ENCODE data around the gene INTS13. TPM values are rescaled to one million over a fixed set of nuclear protein-coding genes. Genes with fewer than 3 reads are reported as not detected.
A peak's percentile ranks its signal among the peaks of the same experiment; 100 is the strongest.

Gene INTS13
- total RNA-seq, 4 donors from 2014 or later = 15.7 to 30.5 (median 18.4) TPM

DNA sequence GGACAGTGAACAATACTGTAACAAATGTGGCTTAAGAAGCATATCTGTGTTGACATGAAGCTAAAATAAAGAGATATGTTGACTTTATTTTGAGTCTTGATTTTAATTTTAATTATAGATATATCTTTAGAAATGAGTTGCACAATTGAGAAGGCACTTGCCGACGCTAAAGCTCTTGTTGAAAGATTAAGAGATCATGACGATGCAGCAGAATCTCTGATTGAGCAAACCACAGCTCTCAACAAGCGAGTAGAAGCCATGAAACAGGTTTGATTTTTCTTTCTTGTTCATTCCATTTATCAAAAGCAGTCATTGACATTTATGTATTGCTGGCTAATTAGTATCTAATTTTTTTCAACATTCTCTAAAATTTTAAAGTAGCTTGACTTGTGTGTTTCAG, 16.2 kb upstream of the INTS13 start:
- TF ChIP-seq POLR2A (IDR thresholded peaks at IDR 0.05) = no peak
- TF ChIP-seq, protein P1, sequence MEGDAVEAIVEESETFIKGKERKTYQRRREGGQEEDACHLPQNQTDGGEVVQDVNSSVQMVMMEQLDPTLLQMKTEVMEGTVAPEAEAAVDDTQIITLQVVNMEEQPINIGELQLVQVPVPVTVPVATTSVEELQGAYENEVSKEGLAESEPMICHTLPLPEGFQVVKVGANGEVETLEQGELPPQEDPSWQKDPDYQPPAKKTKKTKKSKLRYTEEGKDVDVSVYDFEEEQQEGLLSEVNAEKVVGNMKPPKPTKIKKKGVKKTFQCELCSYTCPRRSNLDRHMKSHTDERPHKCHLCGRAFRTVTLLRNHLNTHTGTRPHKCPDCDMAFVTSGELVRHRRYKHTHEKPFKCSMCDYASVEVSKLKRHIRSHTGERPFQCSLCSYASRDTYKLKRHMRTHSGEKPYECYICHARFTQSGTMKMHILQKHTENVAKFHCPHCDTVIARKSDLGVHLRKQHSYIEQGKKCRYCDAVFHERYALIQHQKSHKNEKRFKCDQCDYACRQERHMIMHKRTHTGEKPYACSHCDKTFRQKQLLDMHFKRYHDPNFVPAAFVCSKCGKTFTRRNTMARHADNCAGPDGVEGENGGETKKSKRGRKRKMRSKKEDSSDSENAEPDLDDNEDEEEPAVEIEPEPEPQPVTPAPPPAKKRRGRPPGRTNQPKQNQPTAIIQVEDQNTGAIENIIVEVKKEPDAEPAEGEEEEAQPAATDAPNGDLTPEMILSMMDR (IDR thresholded peaks at IDR 0.05) = no peak
- no peak for DNase-seq
- H3K4me1 ChIP-seq = peaks cover 4 to 16% of the 10 kb centered on the region in 2 donors
- WGBS, 2 donors = 26 to 48% methylated on average over 4 of the region's 4 CpGs
- intact Hi-C loops (cut with DNase I) = no loop called here
- no peak overlapping the region for H3K4me3 ChIP-seq (replicated peaks in 1 of 3)
- H3K9me3 ChIP-seq = no peaks in the 10 kb centered on the region
- H3K27ac ChIP-seq = peak overlapping the region in 2 of 3 donors; percentile 12 to 51
- H3K27me3 ChIP-seq = no peaks in the 10 kb centered on the region
- H3K36me3 ChIP-seq = peaks cover 5 to 11% of the 10 kb centered on the region in 2 donors

GRCh38 chr12:26953447-26953846, 15.7 kb upstream of the INTS13 start:
- Histone ChIP-seq H3K27ac (peak overlapping the region in 2 of 3 donors; percentile 12 to 51), H3K27me3 (no peaks in the 10 kb centered on the region), H3K9me3 (no peaks in the 10 kb centered on the region), H3K36me3 (peaks cover 5 to 11% of the 10 kb centered on the region in 2 donors), H3K4me3 (replicated peaks in 1 of 3) (no peak overlapping the region), H3K4me1 (peaks cover 4 to 16% of the 10 kb centered on the region in 2 donors)
- WGBS, 2 donors = 43 to 48% methylated on average over 1 of the region's 1 CpG
- TF ChIP-seq, protein P1 (IDR thresholded peaks at IDR 0.05) = no peak
- TF ChIP-seq POLR2A (IDR thresholded peaks at IDR 0.05) = no peak
- peak; percentile 34 for DNase-seq
- intact Hi-C loops (cut with DNase I) = no loop called here

- no peaks in the 10 kb centered on the region for H3K9me3 ChIP-seq
- 85 to 93% methylated on average over 1 of the region's 1 CpG for WGBS, 2 donors
Observed at GRCh38 chr12:26948309-26948708, 10.5 kb upstream of the INTS13 start.

DNA sequence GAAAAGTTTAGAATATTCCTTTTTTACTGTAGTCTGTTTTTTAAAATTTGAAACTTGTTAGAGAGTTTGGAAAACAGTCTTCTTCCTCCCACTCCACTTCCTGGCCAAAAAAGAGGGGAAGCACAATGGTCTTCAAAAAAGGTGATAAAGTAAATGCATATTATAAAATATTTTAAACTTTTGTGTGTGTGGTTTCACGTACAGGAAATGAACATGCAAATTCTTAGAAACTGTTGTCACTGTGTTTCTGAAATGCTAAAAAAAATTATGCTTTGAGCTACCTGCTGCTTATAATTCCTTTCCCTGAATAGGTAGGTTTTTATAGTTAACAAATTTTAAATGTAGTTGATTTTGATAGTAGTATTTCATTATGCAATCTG, 3.4 kb upstream of the INTS13 start:
- 60 to 67% methylated on average over 1 of the region's 1 CpG for WGBS, 2 donors
- H3K4me1 ChIP-seq = peaks cover 35 to 40% of the 10 kb centered on the region in 2 donors
- intact Hi-C loops (cut with DNase I) = loop anchor here (5.0 kb wide), 1 partner anchor 71 kb away; the partner anchor contains the start of gene TM7SF3
- TF ChIP-seq, protein P1 (IDR thresholded peaks at IDR 0.05) = no peak
- TF ChIP-seq POLR2A (IDR thresholded peaks at IDR 0.05) = no peak
- H3K27ac ChIP-seq = peak overlapping the region in 1 of 3 donors; percentile 12
- no peaks in the 10 kb centered on the region for H3K36me3 ChIP-seq
- no peaks in the 10 kb centered on the region for H3K9me3 ChIP-seq
- DNase-seq = no peak
- no peak overlapping the region for H3K4me3 ChIP-seq (replicated peaks in 1 of 3)
- no peaks in the 10 kb centered on the region for H3K27me3 ChIP-seq

More at GRCh38 chr12:26948309-26948708, 10.5 kb upstream of the INTS13 start:
- H3K4me3 ChIP-seq (replicated peaks in 1 of 3) = no peak overlapping the region
- no peak overlapping the region for H3K27ac ChIP-seq
- no peaks in the 10 kb centered on the region for H3K36me3 ChIP-seq
- H3K27me3 ChIP-seq = no peaks in the 10 kb centered on the region
- peaks cover under 1 to 2% of the 10 kb centered on the region in 2 donors for H3K4me1 ChIP-seq
- DNase-seq = no peak
- TF ChIP-seq, protein P1 (IDR thresholded peaks at IDR 0.05) = no peak
- TF ChIP-seq POLR2A (IDR thresholded peaks at IDR 0.05) = no peak
- intact Hi-C loops (cut with DNase I) = no loop called here

- peak overlapping the region in 1 of 3 donors; percentile 12 for H3K27ac ChIP-seq
- H3K4me1 ChIP-seq = peaks cover 40% of the 10 kb centered on the region in 2 donors
- no peaks in the 10 kb centered on the region for H3K27me3 ChIP-seq
- H3K4me3 ChIP-seq (replicated peaks in 1 of 3) = no peak overlapping the region
- TF ChIP-seq, protein P1 (IDR thresholded peaks at IDR 0.05) = no peak
- DNase-seq = no peak
- 78 to 83% methylated on average over 3 of the region's 3 CpGs for WGBS, 2 donors
- no peaks in the 10 kb centered on the region for H3K9me3 ChIP-seq
- no peaks in the 10 kb centered on the region for H3K36me3 ChIP-seq
- intact Hi-C loops (cut with DNase I) = loop anchor here (5.0 kb wide), 1 partner anchor 72 kb away; the partner anchor contains the start of gene TM7SF3
Observed at GRCh38 chr12:26940516-26941214, 2.9 kb upstream of the INTS13 start.
